ENCODE measurements around the gene KRT36. TPM values are rescaled to one million over a fixed set of nuclear protein-coding genes. Genes with fewer than 3 reads are reported as not detected.

The KRT36 gene
- total RNA-seq, 1 experiment from 2014 or later, result not detected

- Histone ChIP-seq H3K9ac (ENCODE audit: low read length) (no peak overlapping the region), H3K4me3 (ENCODE audit: low read length) (no peak overlapping the region)
- BruUV-seq (replicated peaks), result no TSS peak
These were observed 48.3 kb upstream of the KRT36 start for GRCh38 chr17:41537990-41538389.

GRCh38 chr17:41537614-41537954 lies 47.9 kb upstream of the KRT36 start:
- no peaks in the 10 kb centered on the region for H4K20me1 ChIP-seq (ENCODE audit: low read length)
- no peak overlapping the region for H2AFZ ChIP-seq (ENCODE audit: low read length)
- CTCF ChIA-PET, result no interaction called here
- H3K9ac ChIP-seq (ENCODE audit: low read length), result no peak overlapping the region
- no peak overlapping the region for H3K4me3 ChIP-seq (ENCODE audit: low read length)
- ATAC-seq (no peak), DNase-seq (no peak)
- no peaks in the 10 kb centered on the region for H3K9me3 ChIP-seq (ENCODE audit: low read length)
- H3K27me3 ChIP-seq (ENCODE audit: low read length), result no peaks in the 10 kb centered on the region
- TF ChIP-seq EZH2phosphoT487 (IDR thresholded peaks at IDR 0.05; ENCODE audit: borderline replicate concordance, low read length) (no peak), EZH2 (IDR thresholded peaks at IDR 0.05; ENCODE audit: low read length, unreplicated experiment) (no peak), CTCF (conservative IDR thresholded peaks at IDR 0.05; ENCODE audit: low read depth, low read length) (no peak)
- no TSS peak for BruUV-seq (replicated peaks)
- H3K27ac ChIP-seq (ENCODE audit: low read length), result no peak overlapping the region
- H3K9me2 ChIP-seq (replicated peaks; ENCODE audit: low read length), result no peaks in the 10 kb centered on the region
- H3K4me1 ChIP-seq (ENCODE audit: insufficient read depth, low read length), result peaks cover 68% of the 10 kb centered on the region
- intact Hi-C loops (cut with micrococcal nuclease), result no loop called here
- H3K4me2 ChIP-seq (ENCODE audit: low read length), result no peak overlapping the region
- POLR2A ChIA-PET (ENCODE audit: unreplicated experiment), result no interaction called here
- H3F3A ChIP-seq (ENCODE audit: low read length, unreplicated experiment), result no peaks in the 10 kb centered on the region
- 0 out of 2 replicates have a peak, but pooled peaks cover 5% of the 10 kb centered on the region for H3K79me2 ChIP-seq (ENCODE audit: low read length)
- H3K36me3 ChIP-seq (ENCODE audit: low read depth, low read length), result no peaks in the 10 kb centered on the region

More at GRCh38 chr17:41537990-41538389, 48.3 kb upstream of the KRT36 start:
- Histone ChIP-seq H3K36me3 (ENCODE audit: low read depth, low read length) (no peaks in the 10 kb centered on the region), H3K27ac (ENCODE audit: low read length) (peak overlapping the region; percentile 41), H3K4me2 (ENCODE audit: low read length) (peak overlapping the region; percentile 33; the same call in 1 of the 2 replicates), H3K27me3 (ENCODE audit: low read length) (no peaks in the 10 kb centered on the region), H3K79me2 (ENCODE audit: low read length) (0 out of 2 replicates have a peak, but pooled peaks cover 5% of the 10 kb centered on the region), H3K9me3 (ENCODE audit: low read length) (no peaks in the 10 kb centered on the region), H3K4me1 (ENCODE audit: insufficient read depth, low read length) (peaks cover 68% of the 10 kb centered on the region), H3F3A (ENCODE audit: low read length, unreplicated experiment) (no peaks in the 10 kb centered on the region), H3K9me2 (replicated peaks; ENCODE audit: low read length) (no peaks in the 10 kb centered on the region), H2AFZ (ENCODE audit: low read length) (no peak overlapping the region), H4K20me1 (ENCODE audit: low read length) (no peaks in the 10 kb centered on the region)
- ATAC-seq (no peak), DNase-seq (no peak)
- ChIA-PET CTCF (no interaction called here), POLR2A (ENCODE audit: unreplicated experiment) (no interaction called here)
- no peak for TF ChIP-seq EZH2phosphoT487 (IDR thresholded peaks at IDR 0.05; ENCODE audit: borderline replicate concordance, low read length)
- no peak for TF ChIP-seq CTCF (conservative IDR thresholded peaks at IDR 0.05; ENCODE audit: low read depth, low read length)
- TF ChIP-seq EZH2 (IDR thresholded peaks at IDR 0.05; ENCODE audit: low read length, unreplicated experiment), result no peak
- intact Hi-C loops (cut with micrococcal nuclease), result no loop called here

GRCh38 chr17:41536741-41537613 lies 47.3 kb upstream of the KRT36 start:
- H3K27me3 ChIP-seq (ENCODE audit: low read length), result no peaks in the 10 kb centered on the region
- ATAC-seq (no peak), DNase-seq (no peak)
- H3K9ac ChIP-seq (ENCODE audit: low read length), result no peak overlapping the region; the same call in 1 of the 2 replicates
- intact Hi-C loops (cut with micrococcal nuclease), result no loop called here
- no peaks in the 10 kb centered on the region for H4K20me1 ChIP-seq (ENCODE audit: low read length)
- 0 out of 2 replicates have a peak overlapping the region, but pooled peaks have one; percentile 41 for H3K27ac ChIP-seq (ENCODE audit: low read length)
- peaks cover 67% of the 10 kb centered on the region for H3K4me1 ChIP-seq (ENCODE audit: insufficient read depth, low read length)
- no peaks in the 10 kb centered on the region for H3K9me2 ChIP-seq (replicated peaks; ENCODE audit: low read length)
- CTCF ChIA-PET, result interaction anchor here (1.2 kb wide), 1 partner anchor 12 kb away, joined by 4 read pairs; no protein-coding TSS in a partner anchor
- no peaks in the 10 kb centered on the region for H3F3A ChIP-seq (ENCODE audit: low read length, unreplicated experiment)
- TF ChIP-seq EZH2phosphoT487 (IDR thresholded peaks at IDR 0.05; ENCODE audit: borderline replicate concordance, low read length) (no peak), CTCF (conservative IDR thresholded peaks at IDR 0.05; ENCODE audit: low read depth, low read length) (no peak), EZH2 (IDR thresholded peaks at IDR 0.05; ENCODE audit: low read length, unreplicated experiment) (no peak)
- H2AFZ ChIP-seq (ENCODE audit: low read length), result no peak overlapping the region
- POLR2A ChIA-PET (ENCODE audit: unreplicated experiment), result no interaction called here
- no peaks in the 10 kb centered on the region for H3K36me3 ChIP-seq (ENCODE audit: low read depth, low read length)
- 0 out of 2 replicates have a peak, but pooled peaks cover 5% of the 10 kb centered on the region for H3K79me2 ChIP-seq (ENCODE audit: low read length)
- H3K4me3 ChIP-seq (ENCODE audit: low read length), result no peak overlapping the region
- peak overlapping the region; percentile 54; the same call in 1 of the 2 replicates for H3K4me2 ChIP-seq (ENCODE audit: low read length)
- BruUV-seq (replicated peaks), result no TSS peak
- H3K9me3 ChIP-seq (ENCODE audit: low read length), result no peaks in the 10 kb centered on the region
